ENCODE results near the gene LRRC55.

DNA sequence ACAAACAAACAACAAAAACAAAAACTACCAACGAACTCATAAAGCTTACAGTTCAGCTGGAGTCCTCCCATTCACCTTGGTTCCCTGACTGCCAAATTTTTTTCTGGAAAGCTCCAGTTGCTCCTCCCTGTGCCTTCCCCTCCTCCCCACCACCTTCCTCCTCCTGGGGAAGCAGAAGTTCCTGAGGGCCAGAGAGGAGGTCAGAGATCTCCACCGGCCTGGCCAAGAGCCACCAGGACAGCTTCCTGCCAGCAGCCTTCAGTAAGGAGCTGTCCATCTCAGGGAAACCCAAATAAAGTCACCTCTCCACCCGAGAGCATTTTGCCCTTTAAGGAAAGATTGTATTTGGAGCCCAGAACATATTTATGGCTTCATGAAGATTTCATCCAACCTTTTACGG is 35.3 kb downstream of the LRRC55 start:
- no peak for TF ChIP-seq ZNF274 (IDR thresholded peaks at IDR 0.05; ENCODE audit: low read depth, low read length)
- no peak for TF ChIP-seq YY1 (IDR thresholded peaks at IDR 0.05; ENCODE audit: insufficient read depth, insufficient read length)

All from NT2/D1 (cell line).